ENCODE measurements around the gene RHOT2. TPM values are rescaled to one million over a fixed set of nuclear protein-coding genes. Genes with fewer than 3 reads are reported as not detected.
A peak's percentile ranks its signal among the peaks of the same experiment; 100 is the strongest.

The RHOT2 gene
- polyA plus RNA-seq, 12 donors, result 38.6 to 95.9 (median 45.4) TPM; not detected in 1

DNA sequence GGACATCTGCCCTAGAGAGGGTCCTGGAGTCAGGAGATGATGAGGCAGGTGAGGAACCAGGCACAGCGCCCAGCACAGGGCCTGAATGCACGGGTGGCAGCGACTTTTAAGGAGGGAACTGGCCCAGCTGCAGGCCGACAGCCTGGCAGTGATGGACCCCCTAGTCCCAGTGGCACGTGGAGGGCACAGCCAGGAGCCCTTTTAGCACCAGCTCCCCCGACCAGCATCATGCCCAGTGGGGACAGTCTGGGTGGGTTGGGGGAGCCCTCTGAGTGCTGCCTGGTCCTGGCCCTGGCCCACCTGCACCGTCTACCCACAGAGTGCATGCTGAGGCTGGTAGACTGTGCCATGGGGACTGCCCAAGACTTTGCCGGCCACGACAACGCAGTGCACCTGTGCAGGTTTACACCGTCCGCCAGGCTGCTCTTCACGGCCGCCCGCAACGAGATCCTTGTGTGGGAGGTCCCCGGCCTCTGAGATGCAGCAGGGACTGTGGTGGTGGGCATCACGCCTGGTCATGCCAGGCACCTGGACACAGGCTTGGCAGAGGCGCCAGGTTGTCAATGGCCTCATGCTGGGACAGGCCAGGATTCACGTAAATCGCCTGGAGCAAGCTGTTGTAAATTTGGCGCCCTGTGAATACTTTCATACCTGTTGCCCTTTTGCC is 686 bp upstream of the RHOT2 start:
- DNase-seq, result no peak

GRCh38 chr16:668519-669171 is 713 bp downstream of the RHOT2 start:
- DNase-seq, result no peak

- no peak for DNase-seq
Observed at GRCh38 chr16:669666-670065, 1.7 kb downstream of the RHOT2 start.

DNA sequence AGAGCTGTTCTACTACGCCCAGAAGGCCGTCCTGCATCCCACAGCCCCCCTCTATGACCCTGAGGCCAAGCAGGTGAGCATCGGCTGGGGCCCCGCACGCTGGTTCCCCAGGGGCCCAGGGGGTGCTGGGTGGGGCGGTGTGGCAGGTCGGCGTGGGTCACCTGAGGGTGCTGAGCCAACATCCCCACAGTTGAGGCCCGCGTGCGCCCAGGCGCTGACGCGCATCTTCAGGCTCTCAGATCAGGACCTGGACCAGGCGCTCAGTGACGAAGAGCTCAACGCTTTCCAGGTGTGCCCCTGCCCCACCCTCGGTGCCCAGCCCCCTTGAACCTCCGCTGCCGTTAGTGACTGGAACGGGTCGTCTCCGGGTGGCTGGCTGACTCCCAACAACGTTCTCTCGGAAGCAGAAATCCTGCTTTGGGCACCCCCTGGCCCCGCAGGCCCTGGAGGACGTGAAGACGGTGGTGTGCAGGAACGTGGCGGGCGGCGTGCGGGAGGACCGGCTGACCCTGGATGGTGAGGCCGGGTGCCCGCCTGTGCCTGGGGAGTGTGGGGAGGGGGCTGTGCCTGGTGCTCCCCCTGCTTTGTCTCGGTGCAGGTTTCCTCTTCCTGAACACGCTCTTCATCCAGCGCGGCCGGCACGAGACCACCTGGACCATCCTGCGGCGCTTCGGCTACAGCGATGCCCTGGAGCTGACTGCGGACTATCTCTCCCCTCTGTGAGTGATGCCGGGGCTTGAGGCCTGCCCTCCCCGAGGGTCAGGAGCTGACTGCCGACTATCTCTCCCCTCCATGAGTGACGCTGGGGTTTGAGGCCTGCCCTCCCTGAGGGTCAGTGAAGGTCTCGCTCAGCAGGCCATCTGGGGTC is 2.8 kb downstream of the RHOT2 start:
- no peak for DNase-seq

- DNase-seq, result no peak
Observed at GRCh38 chr16:671353-672131, 3.6 kb downstream of the RHOT2 start.

- DNase-seq, result no peak
Observed at GRCh38 chr16:672371-672770, 4.4 kb downstream of the RHOT2 start.

GRCh38 chr16:672851-673250 is 4.9 kb downstream of the RHOT2 start:
- DNase-seq, result no peak

- DNase-seq, result no peak
Observed at GRCh38 chr16:673399-673991, 5.6 kb downstream of the RHOT2 start.

DNA sequence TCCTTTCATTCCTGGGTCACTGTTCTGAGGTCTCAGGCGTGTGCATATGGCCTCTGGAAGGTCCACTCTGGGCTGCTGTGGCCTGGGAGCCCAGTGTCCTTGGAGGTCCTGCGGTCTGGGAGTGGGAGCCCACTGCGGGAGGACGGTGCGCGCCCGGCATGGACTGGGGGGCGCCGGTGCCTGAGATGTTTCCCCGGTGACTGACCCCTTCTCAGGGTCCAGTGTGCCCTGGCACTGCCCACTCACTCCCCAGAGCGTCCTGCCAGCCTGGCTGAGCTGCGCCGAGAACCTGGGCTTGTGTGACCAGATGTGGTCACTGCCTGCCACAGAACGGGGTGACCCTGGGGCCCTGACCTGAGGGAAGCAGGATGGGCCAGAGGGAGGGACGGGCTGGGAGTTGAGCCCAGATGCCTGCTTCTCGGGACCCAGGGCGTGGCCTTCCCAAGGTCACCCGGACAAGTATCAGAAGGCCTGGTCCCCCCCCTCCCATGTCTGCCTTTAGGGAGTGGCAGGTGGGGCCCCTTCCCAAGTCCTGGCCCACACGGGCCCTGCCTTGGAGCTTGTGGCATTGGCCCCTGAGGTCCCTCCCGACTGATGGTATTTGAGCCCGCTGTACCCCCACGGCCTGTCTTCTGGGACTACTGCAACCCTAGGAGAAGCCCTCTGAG is 6.4 kb downstream of the RHOT2 start:
- DNase-seq, result no peak

DNA sequence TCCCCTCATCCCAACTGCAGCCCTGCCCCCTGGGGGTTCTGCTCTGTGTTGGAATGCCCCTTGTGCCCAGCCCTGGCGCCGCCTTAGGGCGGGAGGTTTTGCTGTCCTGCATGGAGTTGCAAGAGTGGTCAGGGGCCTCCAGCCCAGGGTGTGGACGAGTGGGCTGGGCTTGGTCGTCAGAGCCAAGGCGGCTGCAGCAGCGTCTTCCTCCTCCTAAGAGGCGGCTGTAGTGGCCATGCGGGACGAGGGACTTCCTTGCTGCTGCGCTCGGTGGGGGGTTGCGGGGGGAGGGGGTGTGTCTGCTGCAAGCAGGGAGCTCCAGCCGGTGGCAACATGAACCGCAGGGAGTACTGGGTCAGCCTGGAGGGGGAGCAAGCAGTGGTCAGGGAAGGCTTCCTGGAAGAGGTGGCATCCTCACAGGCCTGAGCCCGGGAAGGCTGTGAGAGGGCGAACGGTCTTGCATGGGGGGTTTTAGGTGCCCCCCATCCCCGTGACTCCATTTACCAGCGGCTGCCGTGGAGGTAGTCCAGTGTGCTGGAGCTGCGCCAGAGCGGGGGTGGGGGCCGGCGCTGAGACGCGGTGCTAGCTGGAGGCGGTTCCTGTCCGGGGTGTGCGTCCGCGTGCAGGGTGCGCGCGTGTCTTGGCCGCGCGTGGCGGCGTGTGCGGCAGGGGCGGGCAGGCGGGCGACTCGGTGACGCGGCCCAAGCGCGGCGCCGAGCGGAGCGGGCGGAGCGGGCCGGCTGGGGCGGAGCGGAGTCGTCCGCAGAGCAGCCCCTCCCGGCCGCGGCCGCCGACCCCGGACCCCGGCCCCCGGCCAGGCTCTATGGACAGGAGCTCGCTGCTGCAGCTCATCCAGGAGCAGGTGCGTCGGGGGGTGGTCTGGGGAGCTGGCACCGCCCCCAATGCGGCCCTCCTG is 7.3 kb downstream of the RHOT2 start, which contains the start of gene RHBDL1:
Gene RHBDL1 (plus strand): TSS at position 704 of the 916 bp plus-strand sequence. CDS start 120 bp downstream, at position 824.
- no peak for DNase-seq

GRCh38 chr16:675884-676564 is 8.1 kb downstream of the RHOT2 start:
- no peak for DNase-seq

GRCh38 chr16:676565-676902 is 8.6 kb downstream of the RHOT2 start:
- no peak for DNase-seq

GRCh38 chr16:676913-677312 is 9.0 kb downstream of the RHOT2 start:
- no peak for DNase-seq

GRCh38 chr16:677316-678190 is 9.6 kb downstream of the RHOT2 start:
- DNase-seq, result no peak

GRCh38 chr16:678209-678857 is 10.4 kb downstream of the RHOT2 start:
- no peak for DNase-seq

DNA sequence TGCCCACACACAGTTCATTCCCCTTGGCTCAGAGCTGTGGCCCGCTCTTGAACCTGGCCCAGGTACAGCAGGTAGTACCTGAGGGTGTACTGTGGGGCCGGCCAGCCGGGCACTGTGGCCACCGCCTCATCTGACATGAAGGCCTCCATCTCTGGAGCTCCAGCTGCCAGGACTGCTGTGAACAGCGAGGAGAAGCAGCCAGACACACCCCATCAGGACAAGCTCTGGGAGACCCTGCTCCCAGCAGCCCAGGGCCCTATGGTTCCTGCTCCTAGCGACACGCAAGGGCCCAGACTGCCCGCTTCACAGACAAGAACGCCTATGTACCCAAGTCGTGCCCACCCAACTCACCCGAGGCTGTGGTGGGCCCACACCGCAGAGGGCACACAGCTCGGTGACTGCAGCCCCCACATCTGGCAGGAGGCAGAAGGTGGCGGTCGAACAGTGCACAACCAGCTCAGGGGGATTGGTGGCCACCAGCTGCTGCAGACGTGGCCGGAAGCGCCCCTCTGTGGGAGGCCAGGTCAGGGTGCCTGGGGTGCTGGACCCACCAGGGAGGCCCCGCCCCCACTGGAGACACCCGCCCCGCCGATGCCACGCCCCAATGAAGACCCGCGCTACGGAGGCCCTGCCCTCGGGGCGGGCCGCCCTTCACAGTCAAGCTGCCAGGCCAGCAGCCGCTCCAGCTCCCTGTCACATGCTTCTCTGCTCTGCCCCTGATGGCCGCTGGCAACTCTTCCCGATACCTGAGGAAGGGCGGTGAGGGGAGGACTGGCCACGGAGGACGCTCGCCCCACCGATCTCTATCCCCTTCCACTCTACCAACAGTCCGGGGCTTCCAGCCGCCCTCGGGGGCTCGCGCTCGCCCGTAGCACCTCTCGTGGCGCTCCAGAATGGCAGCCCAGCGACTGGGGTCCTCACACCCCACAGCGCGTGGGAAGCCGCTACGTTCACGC is 11.2 kb downstream of the RHOT2 start:
- DNase-seq, result peak; percentile 60

Measured in muscle of arm (tissue), 12 donors.